ENCODE results near the gene ATP2B1.

ATP2B1 gene

GRCh38 chr12:89552376-89552775, 156.3 kb downstream of the ATP2B1 start:
- no peak for TF ChIP-seq CTCF (IDR thresholded peaks at IDR 0.05; ENCODE audit: unreplicated experiment in 3 of 3)
- Mint-ChIP-seq H3K27ac (no peak overlapping the region), H3K4me3 (no peak overlapping the region), H3K36me3 (ENCODE audit: low read depth) (peaks cover 5% of the 10 kb centered on the region), H3K4me1 (no peaks in the 10 kb centered on the region), H3K27me3 (ENCODE audit: low read depth) (no peaks in the 10 kb centered on the region), H3K9me3 (peaks cover 13% of the 10 kb centered on the region)

GRCh38 chr12:89551747-89552146, 156.9 kb downstream of the ATP2B1 start:
- Mint-ChIP-seq H3K27me3 (ENCODE audit: low read depth) (no peaks in the 10 kb centered on the region), H3K36me3 (ENCODE audit: low read depth) (peaks cover 5% of the 10 kb centered on the region), H3K9me3 (peaks cover 13% of the 10 kb centered on the region), H3K4me3 (no peak overlapping the region), H3K4me1 (no peaks in the 10 kb centered on the region), H3K27ac (no peak overlapping the region)
- TF ChIP-seq CTCF (IDR thresholded peaks at IDR 0.05; ENCODE audit: unreplicated experiment in 3 of 3), result no peak

GRCh38 chr12:89547101-89547500, 161.5 kb downstream of the ATP2B1 start:
- H3K27ac Mint-ChIP-seq, result no peak overlapping the region
- no peaks in the 10 kb centered on the region for H3K36me3 Mint-ChIP-seq (ENCODE audit: low read depth)
- no peak for TF ChIP-seq CTCF (IDR thresholded peaks at IDR 0.05; ENCODE audit: unreplicated experiment in 3 of 3)
- H3K4me3 Mint-ChIP-seq, result no peak overlapping the region
- H3K4me1 Mint-ChIP-seq, result peaks cover 35% of the 10 kb centered on the region
- no peaks in the 10 kb centered on the region for H3K27me3 Mint-ChIP-seq (ENCODE audit: low read depth)
- no peaks in the 10 kb centered on the region for H3K9me3 Mint-ChIP-seq

- Mint-ChIP-seq H3K27me3 (ENCODE audit: low read depth) (no peaks in the 10 kb centered on the region), H3K9me3 (no peaks in the 10 kb centered on the region)
- TF ChIP-seq CTCF (IDR thresholded peaks at IDR 0.05; ENCODE audit: unreplicated experiment in 3 of 3), result no peak
These were observed 162.5 kb downstream of the ATP2B1 start for GRCh38 chr12:89546151-89546550.

GRCh38 chr12:89544681-89545184, 163.9 kb downstream of the ATP2B1 start:
- H3K4me3 Mint-ChIP-seq, result no peak overlapping the region
- H3K9me3 Mint-ChIP-seq, result no peaks in the 10 kb centered on the region
- no peaks in the 10 kb centered on the region for H3K36me3 Mint-ChIP-seq (ENCODE audit: low read depth)
- no peaks in the 10 kb centered on the region for H3K27me3 Mint-ChIP-seq (ENCODE audit: low read depth)
- peaks cover 38% of the 10 kb centered on the region for H3K4me1 Mint-ChIP-seq
- H3K27ac Mint-ChIP-seq, result peak overlapping the region; percentile 3 to 49 (median 12)
- TF ChIP-seq CTCF (IDR thresholded peaks at IDR 0.05; ENCODE audit: unreplicated experiment in 3 of 3), result no peak

More at GRCh38 chr12:89546151-89546550, 162.5 kb downstream of the ATP2B1 start:
- Mint-ChIP-seq H3K27ac (no peak overlapping the region), H3K4me3 (no peak overlapping the region), H3K36me3 (ENCODE audit: low read depth) (no peaks in the 10 kb centered on the region), H3K4me1 (peaks cover 38% of the 10 kb centered on the region)

- no peak overlapping the region for H3K4me3 Mint-ChIP-seq
- H3K27ac Mint-ChIP-seq, result peak overlapping the region in 2 of 3 experiments; percentile 12 to 20
- no peaks in the 10 kb centered on the region for H3K36me3 Mint-ChIP-seq (ENCODE audit: low read depth)
- H3K9me3 Mint-ChIP-seq, result no peaks in the 10 kb centered on the region
- no peak for TF ChIP-seq CTCF (IDR thresholded peaks at IDR 0.05; ENCODE audit: unreplicated experiment in 3 of 3)
- no peaks in the 10 kb centered on the region for H3K27me3 Mint-ChIP-seq (ENCODE audit: low read depth)
- peaks cover 38% of the 10 kb centered on the region for H3K4me1 Mint-ChIP-seq
These were observed 164.6 kb downstream of the ATP2B1 start for GRCh38 chr12:89544022-89544421.
